ENCODE data around the gene DENND2D. TPM values are rescaled to one million over a fixed set of nuclear protein-coding genes. Genes with fewer than 3 reads are reported as not detected.

The DENND2D gene
- total RNA-seq, 1 donor from 2014 or later = not detected

DNA sequence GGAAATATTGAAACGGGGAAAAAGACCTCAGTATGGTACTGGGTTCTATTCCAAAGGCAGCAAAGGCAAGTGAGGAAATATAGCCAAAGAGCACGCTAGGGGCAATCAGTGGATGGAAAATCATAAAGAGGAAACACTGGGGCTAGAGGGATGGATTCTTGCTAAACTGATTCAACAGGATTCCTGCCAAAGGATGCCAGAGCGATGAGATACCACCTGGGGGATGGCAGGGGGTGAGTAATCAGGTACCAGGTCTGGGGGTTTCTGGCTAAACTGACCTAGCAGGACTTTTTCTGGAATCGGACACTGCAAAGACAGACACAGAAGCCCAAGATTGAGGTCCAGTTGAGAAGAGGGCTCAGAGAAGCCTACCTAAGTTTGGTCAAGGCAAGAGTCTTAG is 33.8 kb upstream of the DENND2D start:
- Mint-ChIP-seq H3K9me3 (ENCODE audit: unreplicated experiment) (no peaks in the 10 kb centered on the region), H3K27me3 (ENCODE audit: unreplicated experiment) (peaks cover 36% of the 10 kb centered on the region), H3K36me3 (ENCODE audit: unreplicated experiment) (no peaks in the 10 kb centered on the region), H3K4me1 (ENCODE audit: unreplicated experiment) (peaks cover 5% of the 10 kb centered on the region), H3K4me3 (ENCODE audit: unreplicated experiment) (no peak overlapping the region), H3K27ac (ENCODE audit: unreplicated experiment) (no peak overlapping the region)
- no peak for DNase-seq (ENCODE audit: extremely low spot score, unreplicated experiment)
- TF ChIP-seq, protein P1, sequence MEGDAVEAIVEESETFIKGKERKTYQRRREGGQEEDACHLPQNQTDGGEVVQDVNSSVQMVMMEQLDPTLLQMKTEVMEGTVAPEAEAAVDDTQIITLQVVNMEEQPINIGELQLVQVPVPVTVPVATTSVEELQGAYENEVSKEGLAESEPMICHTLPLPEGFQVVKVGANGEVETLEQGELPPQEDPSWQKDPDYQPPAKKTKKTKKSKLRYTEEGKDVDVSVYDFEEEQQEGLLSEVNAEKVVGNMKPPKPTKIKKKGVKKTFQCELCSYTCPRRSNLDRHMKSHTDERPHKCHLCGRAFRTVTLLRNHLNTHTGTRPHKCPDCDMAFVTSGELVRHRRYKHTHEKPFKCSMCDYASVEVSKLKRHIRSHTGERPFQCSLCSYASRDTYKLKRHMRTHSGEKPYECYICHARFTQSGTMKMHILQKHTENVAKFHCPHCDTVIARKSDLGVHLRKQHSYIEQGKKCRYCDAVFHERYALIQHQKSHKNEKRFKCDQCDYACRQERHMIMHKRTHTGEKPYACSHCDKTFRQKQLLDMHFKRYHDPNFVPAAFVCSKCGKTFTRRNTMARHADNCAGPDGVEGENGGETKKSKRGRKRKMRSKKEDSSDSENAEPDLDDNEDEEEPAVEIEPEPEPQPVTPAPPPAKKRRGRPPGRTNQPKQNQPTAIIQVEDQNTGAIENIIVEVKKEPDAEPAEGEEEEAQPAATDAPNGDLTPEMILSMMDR (IDR thresholded peaks at IDR 0.05) = no peak

DNA sequence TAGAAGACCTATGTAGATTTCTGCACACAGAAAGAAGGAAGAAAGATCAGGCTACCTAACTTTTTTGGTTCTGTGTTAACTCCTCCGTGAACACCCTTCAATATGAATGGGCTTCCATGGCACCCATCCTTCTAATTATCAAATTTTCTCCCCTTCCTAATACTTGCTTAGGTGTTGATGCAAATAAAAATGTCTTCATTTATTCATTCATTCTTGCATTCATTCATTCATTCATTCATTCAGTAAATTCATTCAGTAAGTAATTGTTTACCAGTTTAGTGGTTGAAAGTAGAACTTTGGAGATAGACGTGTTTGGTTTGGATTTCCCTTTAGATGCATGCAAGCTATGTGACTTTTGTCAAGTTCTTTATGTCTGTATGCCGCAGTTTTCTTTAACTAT is 31.7 kb upstream of the DENND2D start:
- TF ChIP-seq, protein P1 (IDR thresholded peaks at IDR 0.05) = no peak
- Mint-ChIP-seq H3K4me3 (ENCODE audit: unreplicated experiment) (no peak overlapping the region), H3K9me3 (ENCODE audit: unreplicated experiment) (no peaks in the 10 kb centered on the region), H3K36me3 (ENCODE audit: unreplicated experiment) (no peaks in the 10 kb centered on the region), H3K27ac (ENCODE audit: unreplicated experiment) (no peak overlapping the region), H3K4me1 (ENCODE audit: unreplicated experiment) (peaks cover 26% of the 10 kb centered on the region), H3K27me3 (ENCODE audit: unreplicated experiment) (peaks cover 28% of the 10 kb centered on the region)
- DNase-seq (ENCODE audit: extremely low spot score, unreplicated experiment) = no peak

DNA sequence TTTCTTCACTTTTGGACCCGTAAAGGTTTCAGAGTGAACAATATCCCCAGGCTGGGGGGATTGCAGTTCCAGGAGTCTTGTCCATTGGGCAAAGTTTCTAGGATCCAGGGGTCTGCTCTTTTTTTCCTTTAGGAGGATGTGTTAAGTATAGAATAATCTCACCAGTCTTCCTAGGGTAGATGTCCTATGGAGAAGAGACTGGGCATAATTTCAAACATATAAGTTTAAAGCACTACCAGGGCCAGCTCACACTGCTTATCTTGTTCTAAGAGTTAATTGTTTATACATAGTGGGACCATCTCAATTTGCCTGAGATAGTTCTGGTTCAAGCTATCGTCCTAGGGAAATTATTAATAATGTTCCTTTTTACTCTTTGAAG is 28.3 kb upstream of the DENND2D start:
- no peak for DNase-seq (ENCODE audit: extremely low spot score, unreplicated experiment)
- H3K36me3 Mint-ChIP-seq (ENCODE audit: unreplicated experiment) = no peaks in the 10 kb centered on the region
- H3K9me3 Mint-ChIP-seq (ENCODE audit: unreplicated experiment) = no peaks in the 10 kb centered on the region
- H3K4me3 Mint-ChIP-seq (ENCODE audit: unreplicated experiment) = no peak overlapping the region
- TF ChIP-seq, protein P1 (IDR thresholded peaks at IDR 0.05) = no peak
- H3K4me1 Mint-ChIP-seq (ENCODE audit: unreplicated experiment) = peaks cover 38% of the 10 kb centered on the region
- H3K27me3 Mint-ChIP-seq (ENCODE audit: unreplicated experiment) = peaks cover 10% of the 10 kb centered on the region
- H3K27ac Mint-ChIP-seq (ENCODE audit: unreplicated experiment) = peak overlapping the region; percentile 82

DNA sequence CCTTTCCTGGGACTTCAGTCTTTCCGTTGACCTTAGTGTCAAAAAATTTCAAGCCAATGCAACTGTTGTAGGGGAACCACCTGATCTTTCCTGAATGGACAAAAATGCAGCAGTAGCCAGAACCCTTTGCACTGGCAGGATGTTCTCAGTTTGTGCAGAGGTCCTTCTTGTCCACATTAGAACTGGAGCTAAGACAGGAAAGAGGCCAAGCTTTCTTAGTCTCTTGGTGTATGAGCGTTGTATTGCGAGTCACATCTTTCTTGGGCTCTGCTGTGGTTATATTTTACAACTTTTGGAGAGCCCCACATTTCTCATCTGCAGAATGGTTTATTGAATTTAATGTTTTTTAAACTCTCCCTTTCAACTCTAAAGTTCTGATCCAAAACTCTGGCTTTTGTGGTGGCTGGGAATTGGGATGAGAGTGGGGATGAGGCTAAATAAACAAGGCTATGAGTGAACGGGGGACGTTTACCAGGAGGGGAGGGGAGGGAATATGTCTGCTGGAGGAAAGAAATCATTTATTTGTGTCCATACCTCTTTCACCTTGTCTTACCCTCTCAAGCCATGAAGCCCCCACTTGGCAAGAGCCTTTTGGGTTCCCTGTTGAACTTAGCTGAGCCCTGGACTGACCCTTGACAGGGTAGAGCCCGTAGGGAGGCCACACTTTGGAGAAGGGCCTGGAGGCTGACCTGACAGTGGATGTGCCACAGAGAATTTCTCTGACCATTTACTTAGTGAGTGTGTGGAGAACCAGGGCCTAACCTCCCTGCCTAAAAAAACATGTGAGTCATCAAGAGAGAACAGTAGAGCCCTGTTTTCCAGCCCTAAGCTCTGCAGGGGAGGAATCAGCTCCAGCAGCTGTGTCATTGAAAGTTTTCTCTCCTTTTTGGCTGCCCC is 27.7 kb upstream of the DENND2D start:
- no peaks in the 10 kb centered on the region for H3K9me3 Mint-ChIP-seq (ENCODE audit: unreplicated experiment)
- no peak for DNase-seq (ENCODE audit: extremely low spot score, unreplicated experiment)
- TF ChIP-seq, protein P1 (IDR thresholded peaks at IDR 0.05) = no peak
- peak overlapping the region; percentile 24 for H3K4me3 Mint-ChIP-seq (ENCODE audit: unreplicated experiment)
- H3K4me1 Mint-ChIP-seq (ENCODE audit: unreplicated experiment) = peaks cover 38% of the 10 kb centered on the region
- H3K27me3 Mint-ChIP-seq (ENCODE audit: unreplicated experiment) = peaks cover 10% of the 10 kb centered on the region
- H3K36me3 Mint-ChIP-seq (ENCODE audit: unreplicated experiment) = no peaks in the 10 kb centered on the region
- H3K27ac Mint-ChIP-seq (ENCODE audit: unreplicated experiment) = peak overlapping the region; percentile 82

DNA sequence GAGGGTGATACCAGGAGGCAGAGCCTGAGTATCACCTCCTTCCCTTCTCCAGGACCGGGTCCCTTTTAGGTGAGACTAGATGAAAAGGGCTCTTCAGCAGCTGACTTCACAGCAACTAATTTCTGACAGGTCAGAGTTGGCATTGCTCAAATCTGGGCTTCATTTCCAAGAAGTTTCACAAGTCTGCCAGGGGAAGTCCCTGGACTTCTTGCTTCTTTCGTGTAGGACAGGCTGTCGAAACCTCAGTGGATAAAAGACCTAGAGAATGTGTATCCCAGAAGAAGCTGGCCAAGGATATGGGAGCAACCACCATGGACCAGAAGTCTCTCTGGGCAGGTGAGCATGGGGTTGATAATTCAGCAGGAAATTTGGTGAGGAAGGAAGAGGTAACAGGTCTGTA is 27.0 kb upstream of the DENND2D start, which contains the start of gene CHI3L2:
Gene CHI3L2, plus strand, starts transcription at position 280 of the 400 bp plus-strand sequence. Its CDS starts 17 bp downstream, at position 297.
- no peaks in the 10 kb centered on the region for H3K9me3 Mint-ChIP-seq (ENCODE audit: unreplicated experiment)
- H3K4me1 Mint-ChIP-seq (ENCODE audit: unreplicated experiment) = peaks cover 45% of the 10 kb centered on the region
- no peaks in the 10 kb centered on the region for H3K36me3 Mint-ChIP-seq (ENCODE audit: unreplicated experiment)
- H3K27ac Mint-ChIP-seq (ENCODE audit: unreplicated experiment) = peak within 1 kb of the TSS; percentile 82
- peak within 1 kb of the TSS; percentile 24 for H3K4me3 Mint-ChIP-seq (ENCODE audit: unreplicated experiment)
- TF ChIP-seq, protein P1 (IDR thresholded peaks at IDR 0.05) = no peak
- H3K27me3 Mint-ChIP-seq (ENCODE audit: unreplicated experiment) = peaks cover 10% of the 10 kb centered on the region
- no peak for DNase-seq (ENCODE audit: extremely low spot score, unreplicated experiment)
